HepG2 (cell line): ENCODE measurements around the gene GDE1.

Experiments
- CREB1 ChIP-seq, 2 experiments: fragments of 450-650 bp in 1 of 2; IDR thresholded peaks; 2 replicates each; pipeline ENCODE4 v1.6.1; 2016 to 2017; ENCODE audit warnings: control low read depth in 1 of 2, mild to moderate bottlenecking in 1 of 2, missing compliant biosample characterization in 1 of 2, missing genetic modification characterization in 1 of 2
- JUN ChIP-seq: sonication (generic); formaldehyde crosslinking; IDR thresholded peaks from 2 replicates; pipeline ENCODE4 v1.4.0; 2020; ENCODE audit warnings: mild to moderate bottlenecking, missing genetic modification reagents

DNA sequence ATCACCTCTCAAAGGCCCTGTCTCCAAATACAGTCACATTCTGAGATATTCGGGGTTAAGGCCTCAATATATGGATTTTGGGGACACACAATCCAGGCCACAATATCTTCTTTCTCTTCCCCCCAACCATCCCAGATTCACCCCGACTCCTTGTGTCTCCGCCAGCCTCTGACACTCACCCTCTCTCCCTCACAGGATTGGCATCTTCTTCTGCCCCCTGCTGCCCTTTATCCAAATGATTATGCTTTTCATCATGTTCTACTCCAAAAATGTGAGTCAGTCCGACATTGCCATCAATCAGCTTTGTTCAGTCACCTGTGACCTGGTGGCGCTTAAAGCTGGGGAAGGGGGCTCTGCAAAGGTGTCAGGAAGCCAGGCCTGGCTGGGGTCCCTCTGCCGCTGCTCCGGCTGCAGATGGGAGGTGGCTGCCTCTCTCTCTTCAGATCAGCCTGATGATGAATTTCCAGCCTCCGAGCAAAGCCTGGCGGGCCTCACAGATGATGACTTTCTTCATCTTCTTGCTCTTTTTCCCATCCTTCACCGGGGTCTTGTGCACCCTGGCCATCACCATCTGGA is 35.1 kb downstream of the GDE1 start:
- TF ChIP-seq CREB1 (IDR thresholded peaks at IDR 0.05) (no peak), CREB1 (CRISPR knock-in tag; IDR thresholded peaks at IDR 0.05) (no peak), JUN (no peak)
